ENCODE measurements around the gene RNF13. TPM values are rescaled to one million over a fixed set of nuclear protein-coding genes. Genes with fewer than 3 reads are reported as not detected.

RNF13 gene
- total RNA-seq, 1 donor from 2014 or later: 27.1 TPM

DNA sequence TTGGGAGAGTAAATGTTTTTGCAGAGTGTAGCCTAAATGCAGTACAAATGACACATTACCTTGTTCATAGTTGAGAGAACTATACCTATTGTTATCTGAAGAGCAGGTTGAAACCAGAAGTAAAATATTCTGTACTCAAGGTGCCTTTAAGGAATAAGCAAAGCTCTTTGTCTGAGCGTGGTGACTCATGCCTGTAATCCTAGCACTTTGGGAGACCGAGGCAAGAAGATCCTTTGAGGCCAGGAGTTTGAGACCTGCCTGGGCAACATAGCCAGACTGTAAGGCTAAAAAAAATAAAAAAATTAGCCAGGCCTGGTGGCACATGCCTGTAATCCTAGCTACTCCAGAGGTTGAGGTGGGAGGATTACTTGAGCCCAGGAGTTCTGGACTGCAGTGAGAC, 2.2 kb upstream of the RNF13 start:
- no peak for DNase-seq (ENCODE audit: low read depth)
- no peak overlapping the region for H3K4me3 ChIP-seq (ENCODE audit: low read depth, low read length)
- TF ChIP-seq, protein P1, sequence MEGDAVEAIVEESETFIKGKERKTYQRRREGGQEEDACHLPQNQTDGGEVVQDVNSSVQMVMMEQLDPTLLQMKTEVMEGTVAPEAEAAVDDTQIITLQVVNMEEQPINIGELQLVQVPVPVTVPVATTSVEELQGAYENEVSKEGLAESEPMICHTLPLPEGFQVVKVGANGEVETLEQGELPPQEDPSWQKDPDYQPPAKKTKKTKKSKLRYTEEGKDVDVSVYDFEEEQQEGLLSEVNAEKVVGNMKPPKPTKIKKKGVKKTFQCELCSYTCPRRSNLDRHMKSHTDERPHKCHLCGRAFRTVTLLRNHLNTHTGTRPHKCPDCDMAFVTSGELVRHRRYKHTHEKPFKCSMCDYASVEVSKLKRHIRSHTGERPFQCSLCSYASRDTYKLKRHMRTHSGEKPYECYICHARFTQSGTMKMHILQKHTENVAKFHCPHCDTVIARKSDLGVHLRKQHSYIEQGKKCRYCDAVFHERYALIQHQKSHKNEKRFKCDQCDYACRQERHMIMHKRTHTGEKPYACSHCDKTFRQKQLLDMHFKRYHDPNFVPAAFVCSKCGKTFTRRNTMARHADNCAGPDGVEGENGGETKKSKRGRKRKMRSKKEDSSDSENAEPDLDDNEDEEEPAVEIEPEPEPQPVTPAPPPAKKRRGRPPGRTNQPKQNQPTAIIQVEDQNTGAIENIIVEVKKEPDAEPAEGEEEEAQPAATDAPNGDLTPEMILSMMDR (conservative IDR thresholded peaks at IDR 0.05; ENCODE audit: low read depth, low read length): no peak

- peak overlapping the region; percentile 88 for H3K4me3 ChIP-seq (ENCODE audit: low read depth, low read length)
- TF ChIP-seq, protein P1 (conservative IDR thresholded peaks at IDR 0.05; ENCODE audit: low read depth, low read length): no peak
- peak; percentile 29 for DNase-seq (ENCODE audit: low read depth)
These were observed 830 bp upstream of the RNF13 start for GRCh38 chr3:149812165-149812605.

GRCh38 chr3:149813367-149814281, 609 bp downstream of the RNF13 start:
- H3K4me3 ChIP-seq (ENCODE audit: low read depth, low read length): peak overlapping the region; percentile 88
- peak; percentile 20 for DNase-seq (ENCODE audit: low read depth)
- TF ChIP-seq, protein P1 (conservative IDR thresholded peaks at IDR 0.05; ENCODE audit: low read depth, low read length): no peak

- H3K4me3 ChIP-seq (ENCODE audit: low read depth, low read length): no peak overlapping the region
- TF ChIP-seq, protein P1 (conservative IDR thresholded peaks at IDR 0.05; ENCODE audit: low read depth, low read length): no peak
- DNase-seq (ENCODE audit: low read depth): no peak
These were observed 2.3 kb downstream of the RNF13 start for GRCh38 chr3:149815321-149815720.

DNA sequence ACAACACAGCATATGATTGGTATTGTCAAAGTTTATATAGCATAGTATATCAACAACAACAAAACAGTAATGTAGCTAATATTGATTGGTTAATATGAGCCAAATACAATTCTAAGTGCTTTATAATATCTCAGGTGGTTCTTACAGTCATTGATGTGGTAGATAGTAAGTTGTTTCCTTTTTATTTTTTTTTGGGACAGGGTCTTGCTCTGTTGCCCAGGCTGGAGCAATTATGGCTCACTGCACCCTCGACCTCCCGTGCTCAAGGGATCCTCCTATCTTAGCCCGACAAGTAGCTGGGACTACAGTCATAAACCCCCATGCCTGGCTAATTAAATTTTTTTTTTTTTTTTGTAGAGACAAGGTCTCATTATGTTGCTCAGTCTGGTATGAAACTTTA, 2.7 kb downstream of the RNF13 start:
- DNase-seq (ENCODE audit: low read depth): no peak
- H3K4me3 ChIP-seq (ENCODE audit: low read depth, low read length): no peak overlapping the region
- TF ChIP-seq, protein P1 (conservative IDR thresholded peaks at IDR 0.05; ENCODE audit: low read depth, low read length): no peak

DNA sequence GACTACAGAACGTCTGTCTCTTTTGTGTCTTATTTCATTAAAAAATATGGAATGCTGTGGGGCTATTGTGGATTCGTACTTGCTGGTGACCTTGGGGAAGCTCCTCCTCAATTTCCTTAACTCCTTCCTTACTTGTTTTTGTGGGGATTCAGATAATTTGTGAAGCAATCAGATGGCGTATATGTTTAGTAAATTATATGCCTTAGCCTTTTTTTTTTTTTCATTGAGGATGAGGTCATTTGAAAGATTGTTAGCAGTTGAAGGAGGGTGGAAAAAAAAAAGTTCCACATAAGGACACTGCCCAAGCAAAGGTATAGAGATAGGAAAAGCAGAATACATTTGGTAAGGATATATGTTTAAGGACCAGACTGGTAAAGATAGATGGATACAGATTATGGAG, 3.3 kb downstream of the RNF13 start:
- H3K4me3 ChIP-seq (ENCODE audit: low read depth, low read length): no peak overlapping the region
- TF ChIP-seq, protein P1 (conservative IDR thresholded peaks at IDR 0.05; ENCODE audit: low read depth, low read length): no peak
- DNase-seq (ENCODE audit: low read depth): no peak

Measured in epithelial cell of proximal tubule (primary cell).